Esophagus muscularis mucosa (tissue), 4 donors: ENCODE measurements around the gene KIF16B. TPM values are rescaled to one million over a fixed set of nuclear protein-coding genes. Genes with fewer than 3 reads are reported as not detected.

Experiments used
- DNase-seq: peaks from one replicate; pipeline ENCODE4 v3.0.0-alpha.2; 2017; ENCODE audit errors: extremely low spot score
- H3K27ac ChIP-seq, 4 donors: fragments of 200-600 bp; sonication (generic); replicated peaks in 1 of 4; 1 replicate in 3 of 4; 2 replicates in 1 of 4; pipeline ENCODE4 v1.5.1; 2016 to 2019; ENCODE audit warnings: mild to moderate bottlenecking in 1 of 4
- H3K27me3 ChIP-seq, 4 donors: fragments of 200-600 bp; sonication (generic); one replicate each; pipeline versions ENCODE4 v1.5.1 to v1.6.0; 2016 to 2019
- H3K36me3 ChIP-seq, 4 donors: fragments of 200-600 bp; sonication (generic); one replicate each; pipeline ENCODE4 v1.5.1; 2016 to 2019
- H3K4me1 ChIP-seq, 4 donors: fragments of 200-600 bp; sonication (generic); one replicate each; pipeline ENCODE4 v1.5.1; 2016 to 2019
- H3K4me3 ChIP-seq, 4 donors: fragments of 200-600 bp; sonication (generic); 1 replicate in 2 of 4; 2 replicates in 2 of 4; pipeline ENCODE4 v1.5.1; 2016 to 2019; ENCODE audit warnings: mild to moderate bottlenecking in 4 of 4, moderate library complexity in 1 of 4
- H3K9me3 ChIP-seq, 4 donors: fragments of 200-600 bp; sonication (generic); 1 replicate in 3 of 4; 2 replicates in 1 of 4; pipeline ENCODE4 v1.5.1; 2016 to 2019
- CTCF ChIP-seq, 3 experiments: fragments of 200-600 bp in 2 of 3; fragments of 450-650 bp in 1 of 3; sonication (generic) in 2 of 3; IDR thresholded peaks; one replicate each; pipeline ENCODE4 v1.5.1; 2017 to 2019; ENCODE audit warnings: antibody characterized with exemption in 3 of 3, mild to moderate bottlenecking in 2 of 3, moderate library complexity in 1 of 3
- EP300 ChIP-seq: sonication (generic); formaldehyde crosslinking; IDR thresholded peaks from one replicate; pipeline ENCODE4 v1.6.1; 2017; ENCODE audit warnings: antibody characterized with exemption
- POLR2A ChIP-seq: fragments of 450-650 bp; IDR thresholded peaks from one replicate; pipeline ENCODE4 v1.6.1; 2017; ENCODE audit warnings: antibody characterized with exemption, moderate library complexity, mild to moderate bottlenecking, low read depth
- POLR2AphosphoS5 ChIP-seq, 2 donors: sonication (generic); formaldehyde crosslinking; IDR thresholded peaks; one replicate each; pipeline ENCODE4 v1.6.1; 2017; ENCODE audit warnings: antibody characterized with exemption in 2 of 2
- WGBS: methylation state at CpG from one replicate; pipeline ENCODE4 v1.1.5; 2018; 5-methylcytosine and 5-hydroxymethylcytosine counted together
- intact Hi-C: fragments of 100-400 bp; cut with DNase I; formaldehyde crosslinking; loops from one replicate; pipeline ENCODE4 v1.15.1; 2023
- total RNA-seq, 4 donors: library from RNA; depleted of rRNA; stranded (reverse); fragments of >200 nt; gene quantifications; one replicate each; pipeline versions ENCODE4 v1.1.0 to v1.2.1, GENCODE V29; 2016

The KIF16B gene
- total RNA-seq, 4 donors from 2014 or later: 15.4 to 21.1 (median 19.3) TPM

- Histone ChIP-seq H3K36me3 (no peaks in the 10 kb centered on the region), H3K27ac (no peak overlapping the region), H3K27me3 (no peaks in the 10 kb centered on the region), H3K4me1 (peaks cover 0 to 6% (median 3%) of the 10 kb centered on the region in 4 donors), H3K9me3 (peaks cover 0 to 5% (median 0%) of the 10 kb centered on the region in 4 donors), H3K4me3 (no peak overlapping the region)
- intact Hi-C loops: no loop called here
- no peak for DNase-seq
- TF ChIP-seq POLR2AphosphoS5 (IDR thresholded peaks at IDR 0.05): no peak
- TF ChIP-seq POLR2A: no peak
- WGBS: 31% methylated on average over 7 of the region's 7 CpGs
These were observed 42.0 kb upstream of the KIF16B start for GRCh38 chr20:16615199-16615598.

- intact Hi-C loops: no loop called here
- Histone ChIP-seq H3K27ac (no peak overlapping the region), H3K4me1 (peaks cover 0 to 6% (median 3%) of the 10 kb centered on the region in 4 donors), H3K9me3 (peaks cover 0 to 5% (median 0%) of the 10 kb centered on the region in 4 donors), H3K4me3 (no peak overlapping the region), H3K27me3 (no peaks in the 10 kb centered on the region), H3K36me3 (no peaks in the 10 kb centered on the region)
- TF ChIP-seq POLR2AphosphoS5 (IDR thresholded peaks at IDR 0.05) (no peak), CTCF (IDR thresholded peaks at IDR 0.05) (no peak), EP300 (no peak), POLR2A (no peak)
- no peak for DNase-seq
- 74% methylated on average over 6 of the region's 6 CpGs for WGBS
These were observed 40.7 kb upstream of the KIF16B start for GRCh38 chr20:16613954-16614353.

- no peaks in the 10 kb centered on the region for H3K36me3 ChIP-seq
- peaks cover 0 to 9% (median 6%) of the 10 kb centered on the region in 4 donors for H3K4me1 ChIP-seq
- H3K4me3 ChIP-seq: no peak overlapping the region
- no peaks in the 10 kb centered on the region for H3K27me3 ChIP-seq
- 60% methylated on average over 2 of the region's 2 CpGs for WGBS
- peaks cover 0 to 5% (median 0%) of the 10 kb centered on the region in 4 donors for H3K9me3 ChIP-seq
- no peak overlapping the region for H3K27ac ChIP-seq
- TF ChIP-seq POLR2A: no peak
- TF ChIP-seq CTCF (IDR thresholded peaks at IDR 0.05): no peak
- TF ChIP-seq POLR2AphosphoS5 (IDR thresholded peaks at IDR 0.05): no peak
- TF ChIP-seq EP300: no peak
- intact Hi-C loops: no loop called here
- DNase-seq: no peak
These were observed 39.5 kb upstream of the KIF16B start for GRCh38 chr20:16612706-16613105.

- TF ChIP-seq CTCF (IDR thresholded peaks at IDR 0.05): no peak
- TF ChIP-seq POLR2A: no peak
- no peaks in the 10 kb centered on the region for H3K27me3 ChIP-seq
- intact Hi-C loops: no loop called here
These were observed 38.6 kb upstream of the KIF16B start for GRCh38 chr20:16611817-16612216.

GRCh38 chr20:16609066-16609465 is 35.8 kb upstream of the KIF16B start:
- H3K4me1 ChIP-seq: peaks cover 0 to 9% (median 0%) of the 10 kb centered on the region in 4 donors
- no peak for DNase-seq
- WGBS: 85% methylated on average over 8 of the region's 9 CpGs
- H3K27me3 ChIP-seq: no peaks in the 10 kb centered on the region
- no peak overlapping the region for H3K4me3 ChIP-seq
- no peaks in the 10 kb centered on the region for H3K9me3 ChIP-seq
- intact Hi-C loops: no loop called here
- H3K36me3 ChIP-seq: no peaks in the 10 kb centered on the region
- no peak overlapping the region for H3K27ac ChIP-seq
- TF ChIP-seq POLR2AphosphoS5 (IDR thresholded peaks at IDR 0.05) (no peak), POLR2A (no peak), CTCF (IDR thresholded peaks at IDR 0.05) (no peak), EP300 (no peak)

More at GRCh38 chr20:16611817-16612216, 38.6 kb upstream of the KIF16B start:
- no peak for DNase-seq
- H3K4me1 ChIP-seq: peaks cover 0 to 9% (median 6%) of the 10 kb centered on the region in 4 donors
- no peaks in the 10 kb centered on the region for H3K9me3 ChIP-seq
- H3K27ac ChIP-seq: no peak overlapping the region
- H3K36me3 ChIP-seq: no peaks in the 10 kb centered on the region
- 97% methylated on average over 6 of the region's 6 CpGs for WGBS
- H3K4me3 ChIP-seq: no peak overlapping the region
